ENCODE measurements around the gene LAMA2.

GRCh38 chr6:129120856-129121638 is 238.1 kb downstream of the LAMA2 start:
- TF ChIP-seq CTCF (IDR thresholded peaks at IDR 0.05; ENCODE audit: extremely low read depth in 1 of 2, insufficient read depth in 1 of 2, low read depth in 1 of 2, low read length in 2 of 2) (no peak), POLR2A (IDR thresholded peaks at IDR 0.05; ENCODE audit: low read depth, low read length) (no peak), GATA2 (IDR thresholded peaks at IDR 0.05; ENCODE audit: insufficient read depth, insufficient read length, low read depth, low read length) (no peak), JUN (IDR thresholded peaks at IDR 0.05; ENCODE audit: borderline replicate concordance, insufficient read depth, insufficient read length, low read depth) (no peak), EZH2 (IDR thresholded peaks at IDR 0.05; ENCODE audit: borderline replicate concordance, low read depth, low read length, severe bottlenecking) (no peak)

Data from endothelial cell of umbilical vein (primary cell).